GM23338 (cell line): Measurements from ENCODE around the gene HIBADH.

Source experiments
- CREB1 ChIP-seq: fragments of 250-450 bp; sonication (Bioruptor Pico); IDR thresholded peaks from 2 replicates; pipeline ENCODE4 v1.5.0; 2020; ENCODE audit warnings: low read depth, mild to moderate bottlenecking, moderate library complexity
- CTCF ChIP-seq, 2 experiments: fragments of 200-600 bp in 1 of 2; sonication (generic) in 1 of 2; conservative IDR thresholded peaks; 2 replicates each; pipeline versions ENCODE4 v1.5.1 to v1.6.1; 2016 to 2017; ENCODE audit warnings: antibody characterized with exemption in 2 of 2, low read depth in 2 of 2, mild to moderate bottlenecking in 2 of 2, moderate library complexity in 1 of 2
- ETS1 ChIP-seq: IDR thresholded peaks from 2 replicates; pipeline ENCODE4 v1.6.1; 2016; ENCODE audit warnings: antibody characterized with exemption
- EZH2 ChIP-seq: fragments of 200-600 bp; sonication (generic); IDR thresholded peaks from one replicate; pipeline ENCODE4 v1.8.0; 2017; ENCODE audit warnings: antibody characterized with exemption, mild to moderate bottlenecking, low read depth; ENCODE audit not compliant: unreplicated experiment
- EZH2phosphoT487 ChIP-seq: fragments of 200-600 bp; sonication (generic); IDR thresholded peaks from one replicate; pipeline ENCODE4 v1.8.1; 2018; ENCODE audit warnings: antibody characterized with exemption; ENCODE audit not compliant: unreplicated experiment
- JUNB ChIP-seq: IDR thresholded peaks from one replicate; pipeline ENCODE4 v1.6.1; 2016; ENCODE audit warnings: antibody characterized with exemption; ENCODE audit not compliant: unreplicated experiment
- NANOG ChIP-seq: IDR thresholded peaks from 2 replicates; pipeline ENCODE4 v1.6.1; 2016; ENCODE audit warnings: antibody characterized with exemption, borderline replicate concordance
- POLR2AphosphoS5 ChIP-seq: IDR thresholded peaks from 2 replicates; pipeline ENCODE4 v1.6.1; 2016; ENCODE audit warnings: antibody characterized with exemption, low read depth
- TF ChIP-seq, protein P1 (sequence below): IDR thresholded peaks from one replicate; pipeline ENCODE4 v1.6.1; 2018; ENCODE audit warnings: antibody characterized with exemption; ENCODE audit not compliant: unreplicated experiment

GRCh38 chr7:27484451-27484850 lies 178.2 kb downstream of the HIBADH start:
- TF ChIP-seq CTCF (conservative IDR thresholded peaks at IDR 0.05; ENCODE audit: low read depth in 2 of 2) (no peak), EZH2phosphoT487 (no peak), JUNB (no peak), EZH2 (no peak), POLR2AphosphoS5 (no peak), ETS1 (no peak), CREB1 (CRISPR knock-in tag) (no peak), NANOG (no peak)
- TF ChIP-seq, protein P1, sequence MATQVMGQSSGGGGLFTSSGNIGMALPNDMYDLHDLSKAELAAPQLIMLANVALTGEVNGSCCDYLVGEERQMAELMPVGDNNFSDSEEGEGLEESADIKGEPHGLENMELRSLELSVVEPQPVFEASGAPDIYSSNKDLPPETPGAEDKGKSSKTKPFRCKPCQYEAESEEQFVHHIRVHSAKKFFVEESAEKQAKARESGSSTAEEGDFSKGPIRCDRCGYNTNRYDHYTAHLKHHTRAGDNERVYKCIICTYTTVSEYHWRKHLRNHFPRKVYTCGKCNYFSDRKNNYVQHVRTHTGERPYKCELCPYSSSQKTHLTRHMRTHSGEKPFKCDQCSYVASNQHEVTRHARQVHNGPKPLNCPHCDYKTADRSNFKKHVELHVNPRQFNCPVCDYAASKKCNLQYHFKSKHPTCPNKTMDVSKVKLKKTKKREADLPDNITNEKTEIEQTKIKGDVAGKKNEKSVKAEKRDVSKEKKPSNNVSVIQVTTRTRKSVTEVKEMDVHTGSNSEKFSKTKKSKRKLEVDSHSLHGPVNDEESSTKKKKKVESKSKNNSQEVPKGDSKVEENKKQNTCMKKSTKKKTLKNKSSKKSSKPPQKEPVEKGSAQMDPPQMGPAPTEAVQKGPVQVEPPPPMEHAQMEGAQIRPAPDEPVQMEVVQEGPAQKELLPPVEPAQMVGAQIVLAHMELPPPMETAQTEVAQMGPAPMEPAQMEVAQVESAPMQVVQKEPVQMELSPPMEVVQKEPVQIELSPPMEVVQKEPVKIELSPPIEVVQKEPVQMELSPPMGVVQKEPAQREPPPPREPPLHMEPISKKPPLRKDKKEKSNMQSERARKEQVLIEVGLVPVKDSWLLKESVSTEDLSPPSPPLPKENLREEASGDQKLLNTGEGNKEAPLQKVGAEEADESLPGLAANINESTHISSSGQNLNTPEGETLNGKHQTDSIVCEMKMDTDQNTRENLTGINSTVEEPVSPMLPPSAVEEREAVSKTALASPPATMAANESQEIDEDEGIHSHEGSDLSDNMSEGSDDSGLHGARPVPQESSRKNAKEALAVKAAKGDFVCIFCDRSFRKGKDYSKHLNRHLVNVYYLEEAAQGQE: no peak
